AG10803 (cell line): ENCODE measurements around the gene APLP2.

ENCODE experiments used
- DNase-seq: peaks from one replicate; pipeline ENCODE4 v3.0.0; 2010; ENCODE audit warnings: low read depth
- H3K4me3 ChIP-seq: 2 replicates; pipeline ENCODE4 v1.5.1; 2011; ENCODE audit warnings: mild to moderate bottlenecking, low read length, control low read depth
- TF ChIP-seq, protein P1 (sequence below): conservative IDR thresholded peaks from 2 replicates; pipeline ENCODE4 v1.5.1; 2011; ENCODE audit warnings: mild to moderate bottlenecking, low read length, control low read depth, inconsistent platforms

Gene APLP2

GRCh38 chr11:130144141-130144540 is 74.4 kb downstream of the APLP2 start:
- DNase-seq: no peak
- no peak overlapping the region for H3K4me3 ChIP-seq
- TF ChIP-seq, protein P1, sequence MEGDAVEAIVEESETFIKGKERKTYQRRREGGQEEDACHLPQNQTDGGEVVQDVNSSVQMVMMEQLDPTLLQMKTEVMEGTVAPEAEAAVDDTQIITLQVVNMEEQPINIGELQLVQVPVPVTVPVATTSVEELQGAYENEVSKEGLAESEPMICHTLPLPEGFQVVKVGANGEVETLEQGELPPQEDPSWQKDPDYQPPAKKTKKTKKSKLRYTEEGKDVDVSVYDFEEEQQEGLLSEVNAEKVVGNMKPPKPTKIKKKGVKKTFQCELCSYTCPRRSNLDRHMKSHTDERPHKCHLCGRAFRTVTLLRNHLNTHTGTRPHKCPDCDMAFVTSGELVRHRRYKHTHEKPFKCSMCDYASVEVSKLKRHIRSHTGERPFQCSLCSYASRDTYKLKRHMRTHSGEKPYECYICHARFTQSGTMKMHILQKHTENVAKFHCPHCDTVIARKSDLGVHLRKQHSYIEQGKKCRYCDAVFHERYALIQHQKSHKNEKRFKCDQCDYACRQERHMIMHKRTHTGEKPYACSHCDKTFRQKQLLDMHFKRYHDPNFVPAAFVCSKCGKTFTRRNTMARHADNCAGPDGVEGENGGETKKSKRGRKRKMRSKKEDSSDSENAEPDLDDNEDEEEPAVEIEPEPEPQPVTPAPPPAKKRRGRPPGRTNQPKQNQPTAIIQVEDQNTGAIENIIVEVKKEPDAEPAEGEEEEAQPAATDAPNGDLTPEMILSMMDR: no peak

DNA sequence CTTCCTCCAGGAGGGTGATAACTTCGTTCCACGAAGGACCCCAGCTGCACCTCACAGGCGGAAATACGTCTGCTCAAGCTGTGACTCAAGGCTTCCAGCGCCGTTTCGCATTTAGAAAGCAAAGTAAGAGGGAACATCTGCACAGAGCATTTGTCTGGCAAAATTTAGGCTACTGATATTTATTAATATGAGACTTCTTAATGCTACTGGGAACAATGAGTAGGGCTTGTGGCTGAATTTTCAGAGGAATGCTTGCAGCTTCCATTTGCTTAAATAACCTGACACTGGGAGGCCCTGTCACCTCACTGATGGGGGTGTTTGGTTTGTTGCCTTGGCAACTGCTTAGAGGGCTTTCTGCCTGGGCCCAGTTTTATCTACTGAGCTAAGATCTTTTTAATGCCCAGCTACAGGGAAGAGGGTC is 75.2 kb downstream of the APLP2 start:
- no peak for DNase-seq
- TF ChIP-seq, protein P1: no peak
- no peak overlapping the region for H3K4me3 ChIP-seq

DNA sequence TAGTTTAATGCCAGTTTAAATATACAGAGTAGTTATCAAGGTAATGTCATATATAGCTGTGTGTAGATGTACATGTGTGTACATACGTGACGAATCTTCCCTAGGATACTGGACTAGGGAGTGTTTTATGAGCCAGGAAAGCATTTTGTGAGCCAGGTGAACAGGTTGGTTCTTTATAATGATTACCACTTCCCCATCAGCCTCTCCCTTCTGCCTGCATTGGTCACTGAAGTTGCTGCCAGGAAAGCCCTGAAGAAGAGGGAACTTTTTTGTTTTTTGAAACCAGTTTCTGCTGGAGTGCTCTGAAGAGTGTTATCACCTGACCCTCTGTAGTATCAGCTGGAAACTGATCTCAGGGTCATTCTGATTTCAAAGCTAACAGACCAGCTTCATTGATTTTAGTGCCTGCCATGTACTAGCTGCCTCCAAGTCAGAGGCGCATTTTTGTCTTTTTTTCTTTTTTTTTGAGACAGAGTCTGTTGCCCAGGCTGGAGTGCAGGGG is 75.7 kb downstream of the APLP2 start:
- TF ChIP-seq, protein P1: no peak
- no peak for DNase-seq
- H3K4me3 ChIP-seq: no peak overlapping the region

GRCh38 chr11:130145975-130146776 is 76.5 kb downstream of the APLP2 start:
- no peak for DNase-seq
- TF ChIP-seq, protein P1: no peak
- no peak overlapping the region for H3K4me3 ChIP-seq

GRCh38 chr11:130146796-130147195 is 77.1 kb downstream of the APLP2 start:
- no peak overlapping the region for H3K4me3 ChIP-seq
- TF ChIP-seq, protein P1: no peak
- DNase-seq: no peak

GRCh38 chr11:130148796-130149326 is 79.2 kb downstream of the APLP2 start:
- DNase-seq: no peak
- TF ChIP-seq, protein P1: no peak
- H3K4me3 ChIP-seq: no peak overlapping the region

GRCh38 chr11:130150790-130151189 is 81.1 kb downstream of the APLP2 start:
- TF ChIP-seq, protein P1: no peak

More at GRCh38 chr11:130150790-130151189, 81.1 kb downstream of the APLP2 start:
- no peak for DNase-seq
- no peak overlapping the region for H3K4me3 ChIP-seq
